ENCODE results near the gene MGME1.
"Not testable (repeated sequence)": the region's sequence is repeated elsewhere in the genome, so short reads cannot be mapped to it uniquely, and the experiment has no call there.

The MGME1 gene

GRCh38 chr20:17959257-17959627, 9.6 kb upstream of the MGME1 start:
- DNase-seq (ENCODE audit: low read depth, low spot score) = no peak

GRCh38 chr20:17960400-17960885, 8.4 kb upstream of the MGME1 start:
- not testable (repeated sequence) for DNase-seq (ENCODE audit: low read depth, low spot score)

GRCh38 chr20:17960927-17961586, 7.8 kb upstream of the MGME1 start:
- no peak for DNase-seq (ENCODE audit: low read depth, low spot score)

GRCh38 chr20:17961587-17961940, 7.3 kb upstream of the MGME1 start:
- no peak for DNase-seq (ENCODE audit: low read depth, low spot score)

GRCh38 chr20:17963114-17963897, 5.5 kb upstream of the MGME1 start:
- no peak for DNase-seq (ENCODE audit: low read depth, low spot score)

GRCh38 chr20:17964073-17964472, 4.7 kb upstream of the MGME1 start:
- DNase-seq (ENCODE audit: low read depth, low spot score) = no peak

- no peak for DNase-seq (ENCODE audit: low read depth, low spot score)
These were observed 4.2 kb upstream of the MGME1 start for GRCh38 chr20:17964632-17965031.

GRCh38 chr20:17965042-17965697, 3.6 kb upstream of the MGME1 start:
- no peak for DNase-seq (ENCODE audit: low read depth, low spot score)

GRCh38 chr20:17966432-17967310, 2.1 kb upstream of the MGME1 start:
- DNase-seq (ENCODE audit: low read depth, low spot score) = no peak

- DNase-seq (ENCODE audit: low read depth, low spot score) = no peak
These were observed 1.1 kb upstream of the MGME1 start for GRCh38 chr20:17967521-17968365.

GRCh38 chr20:17969278-17969883, 563 bp downstream of the MGME1 start:
- no peak for DNase-seq (ENCODE audit: low read depth, low spot score)

GRCh38 chr20:17969884-17970409, 1.1 kb downstream of the MGME1 start:
- DNase-seq (ENCODE audit: low read depth, low spot score) = no peak

- DNase-seq (ENCODE audit: low read depth, low spot score) = no peak
These were observed 2.6 kb downstream of the MGME1 start for GRCh38 chr20:17971300-17972013.

- DNase-seq (ENCODE audit: low read depth, low spot score) = no peak
These were observed 3.3 kb downstream of the MGME1 start for GRCh38 chr20:17972121-17972520.

- no peak for DNase-seq (ENCODE audit: low read depth, low spot score)
These were observed 7.5 kb downstream of the MGME1 start for GRCh38 chr20:17976305-17976704.

- DNase-seq (ENCODE audit: low read depth, low spot score) = no peak
These were observed 16.7 kb downstream of the MGME1 start for GRCh38 chr20:17985388-17986018.

GRCh38 chr20:17987988-17988387, 19.2 kb downstream of the MGME1 start:
- DNase-seq (ENCODE audit: low read depth, low spot score) = no peak

- no peak for DNase-seq (ENCODE audit: low read depth, low spot score)
These were observed 21.6 kb downstream of the MGME1 start for GRCh38 chr20:17990278-17990972.
